SW 1271 (cell line): ENCODE results near the gene ETDC.
A peak's percentile ranks its signal among the peaks of the same experiment; 100 is the strongest.
"Not testable (repeated sequence)": the region's sequence is repeated elsewhere in the genome, so short reads cannot be mapped to it uniquely, and the experiment has no call there.

ENCODE experiments used
- DNase-seq, 2 experiments: peaks; one replicate each; lab custom pipeline; 2025; lab: John Stamatoyannopoulos, UW

Gene ETDC

GRCh38 chrX:135309430-135309923 lies at the start of gene ETDC:
Gene ETDC, plus strand, starts transcription at chrX:135309480. Its CDS starts 0 bp downstream, at chrX:135309480.
- DNase-seq = no peak

- DNase-seq = not testable (repeated sequence)
These were observed 48.3 kb upstream of the ETDC start for GRCh38 chrX:135260976-135261375.

- not testable (repeated sequence) for DNase-seq
These were observed 45.9 kb upstream of the ETDC start for GRCh38 chrX:135263376-135263775.

- no peak for DNase-seq
These were observed 45.1 kb upstream of the ETDC start for GRCh38 chrX:135264206-135264605.

GRCh38 chrX:135273162-135273561 lies 36.1 kb upstream of the ETDC start:
- no peak for DNase-seq

- no peak for DNase-seq
These were observed 33.3 kb upstream of the ETDC start for GRCh38 chrX:135275973-135276372.

GRCh38 chrX:135287266-135287823 lies 21.9 kb upstream of the ETDC start:
- DNase-seq = no peak

- DNase-seq = no peak
These were observed 13.9 kb upstream of the ETDC start for GRCh38 chrX:135295238-135295943.

GRCh38 chrX:135295944-135296305 lies 13.4 kb upstream of the ETDC start:
- no peak for DNase-seq

- no peak for DNase-seq
These were observed 6.9 kb upstream of the ETDC start for GRCh38 chrX:135302269-135302873.

GRCh38 chrX:135304741-135305140 lies 4.5 kb upstream of the ETDC start:
- DNase-seq = no peak

GRCh38 chrX:135307171-135307570 lies 2.1 kb upstream of the ETDC start:
- no peak for DNase-seq

GRCh38 chrX:135308345-135308855 lies 880 bp upstream of the ETDC start:
- DNase-seq = no peak

- no peak for DNase-seq
These were observed 6.6 kb downstream of the ETDC start for GRCh38 chrX:135315864-135316263.

- no peak for DNase-seq
These were observed 15.2 kb downstream of the ETDC start for GRCh38 chrX:135324463-135324862.

- not testable (repeated sequence) for DNase-seq
These were observed 15.9 kb downstream of the ETDC start for GRCh38 chrX:135325036-135325818.

GRCh38 chrX:135327299-135327698 lies 18.0 kb downstream of the ETDC start:
- peak in 1 of 2 experiments; percentile 15 for DNase-seq

- DNase-seq = no peak
These were observed 19.2 kb downstream of the ETDC start for GRCh38 chrX:135328421-135329005.

GRCh38 chrX:135330706-135331105 lies 21.4 kb downstream of the ETDC start:
- no peak for DNase-seq

- DNase-seq = no peak
These were observed 22.2 kb downstream of the ETDC start for GRCh38 chrX:135331525-135331924.

- no peak for DNase-seq
These were observed 31.6 kb downstream of the ETDC start for GRCh38 chrX:135340831-135341230.

- no peak for DNase-seq
These were observed 35.9 kb downstream of the ETDC start for GRCh38 chrX:135345107-135345589.
